Activated T-cell treated with anti-CD3 and anti-CD28 coated beads, Interleukin-2, amount 50 U/mL, for 72 hours (primary cell): Measurements from ENCODE around the gene TMEM151B. TPM values are rescaled to one million over a fixed set of nuclear protein-coding genes. Genes with fewer than 3 reads are reported as not detected.
"Not testable (repeated sequence)": the region's sequence is repeated elsewhere in the genome, so short reads cannot be mapped to it uniquely, and the experiment has no call there.

Source experiments
- ATAC-seq, 2 donors: fragments of 150-1000 bp; cut with Tn5 transposase; replicated peaks in 1 of 2; 2 replicates each; pipeline ENCODE4 v1.10.0; 2021; ENCODE audit warnings: moderate library complexity in 2 of 2, mild to moderate bottlenecking in 1 of 2
- DNase-seq, 2 donors: peaks; one replicate each; pipeline ENCODE4 v3.0.0; 2021 to 2022; ENCODE audit warnings: mixed read lengths in 1 of 2
- H3K27ac Mint-ChIP-seq: one replicate; pipeline ENCODE4 v1.8.0; 2022; ENCODE audit warnings: mild to moderate bottlenecking, moderate library complexity, mixed read lengths
- H3K27me3 Mint-ChIP-seq: one replicate; pipeline ENCODE4 v1.8.0; 2022; ENCODE audit warnings: low read depth, mixed read lengths
- H3K36me3 Mint-ChIP-seq, 2 donors: one replicate each; pipeline ENCODE4 v1.8.0; 2022; ENCODE audit warnings: mixed read lengths in 2 of 2, mild to moderate bottlenecking in 1 of 2; ENCODE audit not compliant: insufficient read depth in 2 of 2
- H3K4me1 Mint-ChIP-seq: one replicate; pipeline ENCODE4 v1.8.0; 2022; ENCODE audit warnings: low read depth, mixed read lengths
- H3K4me3 Mint-ChIP-seq, 2 donors: one replicate each; pipeline ENCODE4 v1.8.0; 2022; ENCODE audit warnings: mild to moderate bottlenecking in 2 of 2, mixed read lengths in 2 of 2, moderate library complexity in 2 of 2
- H3K9me3 Mint-ChIP-seq, 2 donors: one replicate each; pipeline ENCODE4 v1.8.0; 2022; ENCODE audit warnings: mixed read lengths in 2 of 2
- total RNA-seq, 2 donors: library from RNA; stranded (reverse); gene quantifications; one replicate each; pipeline ENCODE4 v1.2.3, GENCODE V29; 2022

TMEM151B gene
- total RNA-seq, 2 donors from 2014 or later: 0.25 TPM; not detected in 1

- Mint-ChIP-seq H3K27me3 (no peaks in the 10 kb centered on the region), H3K27ac (no peak overlapping the region), H3K4me1 (no peaks in the 10 kb centered on the region), H3K9me3 (no peaks in the 10 kb centered on the region), H3K4me3 (no peak overlapping the region), H3K36me3 (peaks cover 7 to 20% of the 10 kb centered on the region in 2 donors)
- ATAC-seq: no peak
- DNase-seq: no peak
Measured at GRCh38 chr6:44306710-44307109, 36.5 kb downstream of the TMEM151B start.

GRCh38 chr6:44307217-44307616 is 37.0 kb downstream of the TMEM151B start:
- Mint-ChIP-seq H3K9me3 (no peaks in the 10 kb centered on the region), H3K4me3 (no peak overlapping the region), H3K27ac (no peak overlapping the region), H3K4me1 (peaks cover 4% of the 10 kb centered on the region), H3K36me3 (peaks cover 7 to 20% of the 10 kb centered on the region in 2 donors), H3K27me3 (no peaks in the 10 kb centered on the region)
- DNase-seq: no peak
- no peak for ATAC-seq

- no peak for ATAC-seq
- Mint-ChIP-seq H3K4me1 (peaks cover 16% of the 10 kb centered on the region), H3K36me3 (peaks cover 4 to 16% of the 10 kb centered on the region in 2 donors), H3K27ac (no peak overlapping the region), H3K4me3 (no peak overlapping the region), H3K27me3 (no peaks in the 10 kb centered on the region), H3K9me3 (no peaks in the 10 kb centered on the region)
- no peak for DNase-seq
Measured at GRCh38 chr6:44309092-44309491, 38.8 kb downstream of the TMEM151B start.

GRCh38 chr6:44309631-44310030 is 39.4 kb downstream of the TMEM151B start:
- Mint-ChIP-seq H3K9me3 (no peaks in the 10 kb centered on the region), H3K4me3 (no peak overlapping the region), H3K4me1 (peaks cover 16% of the 10 kb centered on the region), H3K27me3 (no peaks in the 10 kb centered on the region), H3K36me3 (peaks cover 4 to 14% of the 10 kb centered on the region in 2 donors), H3K27ac (peak overlapping the region; percentile 59)
- DNase-seq: no peak
- no peak for ATAC-seq

- ATAC-seq: no peak
- Mint-ChIP-seq H3K4me1 (peaks cover 16% of the 10 kb centered on the region), H3K4me3 (no peak overlapping the region), H3K36me3 (peaks cover 4 to 14% of the 10 kb centered on the region in 2 donors), H3K9me3 (no peaks in the 10 kb centered on the region), H3K27me3 (no peaks in the 10 kb centered on the region), H3K27ac (no peak overlapping the region)
- DNase-seq: no peak
Measured at GRCh38 chr6:44310241-44310640, 40.0 kb downstream of the TMEM151B start.

GRCh38 chr6:44311304-44311703 is 41.1 kb downstream of the TMEM151B start:
- peak overlapping the region; percentile 98 to 100 for H3K4me3 Mint-ChIP-seq
- H3K4me1 Mint-ChIP-seq: peaks cover 16% of the 10 kb centered on the region
- H3K36me3 Mint-ChIP-seq: peaks cover 4 to 9% of the 10 kb centered on the region in 2 donors
- DNase-seq (no peak), ATAC-seq (no peak)
- no peaks in the 10 kb centered on the region for H3K9me3 Mint-ChIP-seq
- no peaks in the 10 kb centered on the region for H3K27me3 Mint-ChIP-seq
- peak overlapping the region; percentile 19 for H3K27ac Mint-ChIP-seq

- Mint-ChIP-seq H3K9me3 (no peaks in the 10 kb centered on the region), H3K4me1 (peaks cover 16% of the 10 kb centered on the region), H3K36me3 (peaks cover 4 to 9% of the 10 kb centered on the region in 2 donors), H3K4me3 (peak overlapping the region; percentile 98 to 100), H3K27ac (peak overlapping the region; percentile 44), H3K27me3 (no peaks in the 10 kb centered on the region)
- ATAC-seq (no peak), DNase-seq (no peak)
Measured at GRCh38 chr6:44311767-44312166, 41.5 kb downstream of the TMEM151B start.

GRCh38 chr6:44312901-44313788 is 42.9 kb downstream of the TMEM151B start, which contains the start of gene AARS2:
Gene AARS2, minus strand, starts transcription at chr6:44313347. Its CDS starts 24 bp downstream, at chr6:44313323.
- Mint-ChIP-seq H3K27ac (peak within 1 kb of the TSS; percentile 92), H3K9me3 (no peaks in the 10 kb centered on the region), H3K27me3 (no peaks in the 10 kb centered on the region), H3K36me3 (peaks cover 4 to 6% of the 10 kb centered on the region in 2 donors), H3K4me3 (peak within 1 kb of the TSS; percentile 98 to 100), H3K4me1 (peaks cover 16% of the 10 kb centered on the region)
- peak; percentile 94 to 95 for DNase-seq
- ATAC-seq: peak; percentile 94 to 96

GRCh38 chr6:44314657-44315056 is 44.4 kb downstream of the TMEM151B start:
- not testable (repeated sequence) for DNase-seq, H3K9me3 Mint-ChIP-seq, H3K36me3 Mint-ChIP-seq, H3K4me3 Mint-ChIP-seq, ATAC-seq, H3K27ac Mint-ChIP-seq
- H3K4me1 Mint-ChIP-seq: peaks cover 16% of the 10 kb centered on the region
- peaks cover 11% of the 10 kb centered on the region for H3K27me3 Mint-ChIP-seq

GRCh38 chr6:44315516-44315915 is 45.3 kb downstream of the TMEM151B start:
- peaks cover 16% of the 10 kb centered on the region for H3K27me3 Mint-ChIP-seq
- H3K4me3 Mint-ChIP-seq: no peak overlapping the region
- no peaks in the 10 kb centered on the region for H3K9me3 Mint-ChIP-seq
- H3K36me3 Mint-ChIP-seq: peaks cover 0 to 2% of the 10 kb centered on the region in 2 donors
- peak overlapping the region; percentile 26 for H3K27ac Mint-ChIP-seq
- ATAC-seq: no peak
- peaks cover 16% of the 10 kb centered on the region for H3K4me1 Mint-ChIP-seq
- no peak for DNase-seq

- H3K27ac Mint-ChIP-seq: no peak overlapping the region
- peaks cover 21% of the 10 kb centered on the region for H3K27me3 Mint-ChIP-seq
- H3K4me3 Mint-ChIP-seq: no peak overlapping the region
- no peak for ATAC-seq
- DNase-seq: no peak
- H3K9me3 Mint-ChIP-seq: no peaks in the 10 kb centered on the region
- H3K36me3 Mint-ChIP-seq: peaks cover 0 to under 1% of the 10 kb centered on the region in 2 donors
- peaks cover 16% of the 10 kb centered on the region for H3K4me1 Mint-ChIP-seq
Measured at GRCh38 chr6:44315951-44316350, 45.7 kb downstream of the TMEM151B start.

GRCh38 chr6:44316481-44316880 is 46.2 kb downstream of the TMEM151B start:
- peaks cover 24% of the 10 kb centered on the region for H3K27me3 Mint-ChIP-seq
- H3K36me3 Mint-ChIP-seq: no peaks in the 10 kb centered on the region
- no peak for DNase-seq
- no peak overlapping the region for H3K27ac Mint-ChIP-seq
- ATAC-seq: no peak
- no peaks in the 10 kb centered on the region for H3K9me3 Mint-ChIP-seq
- peaks cover 16% of the 10 kb centered on the region for H3K4me1 Mint-ChIP-seq
- H3K4me3 Mint-ChIP-seq: no peak overlapping the region

- H3K4me1 Mint-ChIP-seq: peaks cover 13% of the 10 kb centered on the region
- ATAC-seq, H3K27ac Mint-ChIP-seq, H3K36me3 Mint-ChIP-seq, H3K4me3 Mint-ChIP-seq, DNase-seq, H3K9me3 Mint-ChIP-seq: not testable (repeated sequence)
- H3K27me3 Mint-ChIP-seq: peaks cover 24% of the 10 kb centered on the region
Measured at GRCh38 chr6:44317136-44317631, 46.9 kb downstream of the TMEM151B start.
